GM12872 (cell line): ENCODE results near the gene NFYC.

Experiments used
- CTCF ChIP-seq: IDR thresholded peaks from 3 replicates; pipeline ENCODE4 v1.5.1; 2011; ENCODE audit warnings: low read depth, mild to moderate bottlenecking, low read length, moderate library complexity; ENCODE audit not compliant: insufficient read depth

Gene NFYC

GRCh38 chr1:40785446-40785845, 93.9 kb downstream of the NFYC start:
- no peak for TF ChIP-seq CTCF

GRCh38 chr1:40786171-40786994, 94.9 kb downstream of the NFYC start:
- no peak for TF ChIP-seq CTCF

GRCh38 chr1:40786995-40787705, 95.6 kb downstream of the NFYC start:
- TF ChIP-seq CTCF = no peak

GRCh38 chr1:40787737-40788560, 96.4 kb downstream of the NFYC start:
- TF ChIP-seq CTCF = no peak

GRCh38 chr1:40788561-40789341, 97.2 kb downstream of the NFYC start:
- no peak for TF ChIP-seq CTCF

GRCh38 chr1:40789342-40789598, 97.8 kb downstream of the NFYC start:
- no peak for TF ChIP-seq CTCF
